Activated CD4-positive, alpha-beta T cell treated with anti-CD3 and anti-CD28 coated beads, Interleukin-2, Interleukin-4, amounts not matched to agents 100 ng/mL and 50 ng/mL, durations not matched to agents 16 hours and 8 hours (primary cell): ENCODE data around the gene OR52K1.
"Not testable (repeated sequence)": the region's sequence is repeated elsewhere in the genome, so short reads cannot be mapped to it uniquely, and the experiment has no call there.

ENCODE experiments used
- DNase-seq: peaks from one replicate; pipeline ENCODE4 v3.0.0-alpha.2; 2020; ENCODE audit warnings: low spot score

The OR52K1 gene

GRCh38 chr11:4482445-4482844 is at the start of gene OR52K1:
Gene OR52K1, plus strand, starts transcription at chr11:4482646. Its CDS starts 6,255 bp downstream, at chr11:4488901.
- no peak for DNase-seq

GRCh38 chr11:4433856-4434255 is 48.6 kb upstream of the OR52K1 start:
- no peak for DNase-seq

- no peak for DNase-seq
These were observed 46.0 kb upstream of the OR52K1 start for GRCh38 chr11:4436411-4436810.

- DNase-seq, result no peak
These were observed 40.9 kb upstream of the OR52K1 start for GRCh38 chr11:4441515-4441914.

GRCh38 chr11:4443232-4443891 is 39.1 kb upstream of the OR52K1 start:
- no peak for DNase-seq

GRCh38 chr11:4448995-4449394 is 33.5 kb upstream of the OR52K1 start, which contains the start of gene OR52K2:
Gene OR52K2, plus strand, starts transcription at chr11:4449295. Its CDS starts 45 bp downstream, at chr11:4449340.
- no peak for DNase-seq

GRCh38 chr11:4453118-4453517 is 29.3 kb upstream of the OR52K1 start:
- no peak for DNase-seq

GRCh38 chr11:4454021-4454420 is 28.4 kb upstream of the OR52K1 start:
- no peak for DNase-seq

- no peak for DNase-seq
These were observed 27.0 kb upstream of the OR52K1 start for GRCh38 chr11:4455419-4455818.

GRCh38 chr11:4459500-4459899 is 22.9 kb upstream of the OR52K1 start:
- DNase-seq, result no peak

GRCh38 chr11:4460151-4460550 is 22.3 kb upstream of the OR52K1 start:
- no peak for DNase-seq

- no peak for DNase-seq
These were observed 18.0 kb upstream of the OR52K1 start for GRCh38 chr11:4464216-4465159.

- no peak for DNase-seq
These were observed 17.0 kb upstream of the OR52K1 start for GRCh38 chr11:4465407-4465806.

GRCh38 chr11:4466131-4466870 is 16.1 kb upstream of the OR52K1 start:
- DNase-seq, result no peak

GRCh38 chr11:4466871-4467442 is 15.5 kb upstream of the OR52K1 start:
- DNase-seq, result no peak

GRCh38 chr11:4467811-4468606 is 14.4 kb upstream of the OR52K1 start:
- DNase-seq, result no peak

GRCh38 chr11:4479644-4480043 is 2.8 kb upstream of the OR52K1 start:
- DNase-seq, result no peak

GRCh38 chr11:4480577-4481239 is 1.7 kb upstream of the OR52K1 start:
- DNase-seq, result peak; percentile 29

GRCh38 chr11:4481240-4481582 is 1.2 kb upstream of the OR52K1 start:
- DNase-seq, result no peak

- DNase-seq, result no peak
These were observed 1.9 kb downstream of the OR52K1 start for GRCh38 chr11:4484310-4484709.

GRCh38 chr11:4491405-4491804 is 9.0 kb downstream of the OR52K1 start:
- DNase-seq, result not testable (repeated sequence)
